Large intestine (tissue), 3 donors: ENCODE data around the gene KLHL40. TPM values are rescaled to one million over a fixed set of nuclear protein-coding genes. Genes with fewer than 3 reads are reported as not detected.

ENCODE experiments used
- DNase-seq, 2 donors: peaks; one replicate each; pipeline versions ENCODE4 v3.0.0 to v3.0.0-alpha.2; 2013
- H3K27ac ChIP-seq: one replicate; pipeline ENCODE4 v1.5.1; 2013; ENCODE audit warnings: low read length
- H3K27me3 ChIP-seq: 2 replicates; pipeline ENCODE4 v1.6.1; 2013; ENCODE audit warnings: low read length; ENCODE audit not compliant: control insufficient read depth, insufficient read depth
- H3K36me3 ChIP-seq: 2 replicates; pipeline ENCODE4 v1.6.1; 2013; ENCODE audit warnings: low read length; ENCODE audit not compliant: control insufficient read depth, insufficient read depth
- H3K4me1 ChIP-seq: one replicate; pipeline ENCODE4 v1.6.1; 2013; ENCODE audit warnings: low read length; ENCODE audit not compliant: control insufficient read depth, insufficient read depth
- H3K4me3 ChIP-seq: one replicate; pipeline ENCODE4 v1.5.1; 2013; ENCODE audit warnings: low read length
- H3K9me3 ChIP-seq: one replicate; pipeline ENCODE4 v1.6.1; 2013; ENCODE audit warnings: mild to moderate bottlenecking, low read depth, low read length, moderate library complexity; ENCODE audit not compliant: control insufficient read depth
- WGBS: methylation state at CpG from one replicate; pipeline ENCODE4 v1.1.5; 2013; ENCODE audit warnings: low lambda C conversion rate; ENCODE audit not compliant: insufficient coverage; 5-methylcytosine and 5-hydroxymethylcytosine counted together
- polyA plus RNA-seq: library from polyadenylated mRNA; unstranded; fragments of 120-200 nt; gene quantifications from one replicate; pipeline ENCODE4 v1.2.1, GENCODE V29; 2013

The KLHL40 gene
- polyA plus RNA-seq, 1 donor = 0.25 TPM

DNA sequence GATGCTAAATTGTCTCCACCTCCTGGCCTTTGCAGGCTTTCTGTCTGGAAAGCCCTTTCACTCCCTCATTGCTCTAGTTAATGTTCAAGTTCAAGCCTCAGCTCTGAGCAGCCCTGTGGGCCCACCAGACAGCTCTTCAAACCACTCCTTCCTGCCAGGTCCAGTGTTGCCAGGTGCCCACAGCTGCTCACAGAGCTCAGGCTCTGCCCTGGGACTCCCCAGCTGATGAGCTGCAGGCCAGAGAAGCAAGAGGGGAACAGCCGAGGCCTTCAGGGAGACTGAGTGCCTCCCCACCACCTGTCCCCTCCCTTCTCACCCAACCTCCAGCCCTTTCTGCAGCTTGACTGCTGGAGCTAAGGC is 33.1 kb upstream of the KLHL40 start:
- Histone ChIP-seq H3K4me3 (no peak overlapping the region), H3K4me1 (peaks cover 30% of the 10 kb centered on the region)
- no CpG with 5 or more reads among the region's 1 CpG for WGBS

DNA sequence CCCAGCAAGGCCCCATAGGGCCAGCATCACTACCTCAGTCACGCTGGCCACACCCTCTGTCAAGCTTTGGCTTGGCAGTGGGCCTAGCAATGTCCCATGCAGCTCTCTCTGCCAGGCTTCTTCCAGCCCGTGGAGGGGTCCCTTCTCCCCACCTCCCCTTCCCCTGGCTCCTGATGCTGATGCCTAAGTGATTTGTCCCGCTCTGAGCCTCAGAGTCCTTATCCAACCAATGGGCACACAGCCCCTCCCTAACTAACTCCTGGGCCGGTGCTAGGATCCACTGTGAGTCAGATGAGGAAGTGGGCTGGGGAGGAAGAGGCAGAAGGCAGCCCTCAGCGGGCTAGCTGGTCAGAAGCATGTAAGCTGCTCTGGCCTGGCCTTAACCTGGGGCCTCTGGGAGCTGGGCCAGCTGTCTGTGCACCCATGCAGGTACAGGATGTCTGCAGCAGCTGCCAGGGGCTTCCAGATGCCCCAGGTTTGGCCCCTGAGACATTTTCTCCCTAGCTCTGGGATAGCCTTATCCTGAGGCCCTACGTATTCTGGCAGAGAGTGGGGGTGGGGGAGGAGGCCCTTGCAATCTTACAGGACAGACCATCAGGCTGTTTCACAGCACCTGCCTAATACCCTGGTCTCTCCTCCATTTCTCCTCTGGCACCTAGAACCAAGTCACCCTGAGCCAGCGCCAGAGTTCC is 32.6 kb upstream of the KLHL40 start:
- WGBS = 100% methylated on average over 1 of the region's 7 CpGs

More for the DNA sequence above, 33.1 kb upstream of the KLHL40 start:
- peaks cover 20% of the 10 kb centered on the region for H3K36me3 ChIP-seq
- H3K27ac ChIP-seq = no peak overlapping the region
- H3K27me3 ChIP-seq = no peaks in the 10 kb centered on the region
- H3K9me3 ChIP-seq = no peaks in the 10 kb centered on the region
- no peak for DNase-seq

DNA sequence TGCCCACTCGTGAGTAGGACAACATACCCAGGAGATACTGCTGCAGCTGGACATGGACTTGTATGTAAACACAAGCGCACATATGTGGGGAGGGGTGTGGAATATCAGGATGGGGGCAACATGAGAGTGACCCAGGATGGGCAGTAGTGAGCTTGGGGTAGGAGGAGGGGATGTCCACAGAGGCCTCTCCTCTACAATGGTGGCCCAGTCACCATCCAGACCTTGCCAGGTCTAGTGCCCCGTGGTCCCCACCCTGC is 32.1 kb upstream of the KLHL40 start:
- WGBS = 80% methylated on average over 1 of the region's 3 CpGs
- Histone ChIP-seq H3K36me3 (peaks cover 10% of the 10 kb centered on the region), H3K4me3 (peak overlapping the region; percentile 81), H3K9me3 (no peaks in the 10 kb centered on the region), H3K4me1 (peaks cover 30% of the 10 kb centered on the region), H3K27me3 (no peaks in the 10 kb centered on the region), H3K27ac (no peak overlapping the region)
- DNase-seq = no peak

More for the DNA sequence above, 32.6 kb upstream of the KLHL40 start:
- DNase-seq = peak in 1 of 2 donors; percentile 25
- Histone ChIP-seq H3K9me3 (no peaks in the 10 kb centered on the region), H3K27ac (no peak overlapping the region), H3K27me3 (no peaks in the 10 kb centered on the region), H3K4me1 (peaks cover 30% of the 10 kb centered on the region), H3K36me3 (peaks cover 14% of the 10 kb centered on the region), H3K4me3 (no peak overlapping the region)

DNA sequence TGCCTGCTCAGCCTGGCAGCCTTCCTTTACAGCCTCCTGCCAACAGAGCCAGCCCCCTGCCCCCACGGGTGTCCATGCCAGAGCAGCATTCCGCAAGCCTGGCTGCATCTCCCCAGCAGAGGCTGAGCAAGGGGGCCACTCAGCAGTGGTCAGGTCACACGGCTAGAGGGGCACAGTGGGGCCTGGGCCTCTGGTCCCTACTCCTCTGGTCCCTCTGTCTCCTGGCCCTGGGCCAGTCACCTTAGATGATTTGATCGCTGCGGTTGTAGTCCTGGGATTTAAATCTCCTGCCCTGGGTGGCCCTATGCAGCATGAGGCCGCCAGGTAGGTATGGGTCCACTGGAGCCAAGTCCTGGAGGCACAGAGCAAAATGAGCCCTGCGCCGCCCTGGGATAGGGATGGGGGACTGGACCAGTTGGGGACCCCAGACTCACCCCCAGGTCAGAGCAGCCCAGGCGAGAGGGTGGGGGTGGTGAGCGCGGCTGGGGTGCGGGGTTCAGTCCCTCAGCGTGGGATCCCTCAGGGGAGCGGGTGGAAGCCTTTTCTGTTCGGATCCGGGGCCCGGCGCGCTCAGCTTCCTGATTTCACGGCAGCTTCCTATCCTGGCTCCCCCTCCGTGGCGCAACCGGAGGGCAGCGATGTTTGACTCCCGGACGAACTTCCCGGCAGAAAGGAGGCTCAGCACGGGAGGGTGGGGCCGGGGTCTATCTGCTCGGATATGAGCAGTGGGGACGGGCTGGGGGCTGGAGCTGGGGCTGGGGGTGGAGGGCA is 31.6 kb upstream of the KLHL40 start, which contains the start of gene ZBTB47:
Gene ZBTB47 (plus strand): TSS at position 138 of the 771 bp plus-strand sequence. CDS start 4,659 bp downstream, outside the sequence.
- no peaks in the 10 kb centered on the region for H3K9me3 ChIP-seq
- no peaks in the 10 kb centered on the region for H3K27me3 ChIP-seq
- DNase-seq = peak in 1 of 2 donors; percentile 48
- peak within 1 kb of the TSS; percentile 81 for H3K4me3 ChIP-seq
- peaks cover 30% of the 10 kb centered on the region for H3K4me1 ChIP-seq
- peak within 1 kb of the TSS; percentile 44 for H3K27ac ChIP-seq
- WGBS = no CpG with 5 or more reads among the region's 31 CpGs
- peaks cover 10% of the 10 kb centered on the region for H3K36me3 ChIP-seq

DNA sequence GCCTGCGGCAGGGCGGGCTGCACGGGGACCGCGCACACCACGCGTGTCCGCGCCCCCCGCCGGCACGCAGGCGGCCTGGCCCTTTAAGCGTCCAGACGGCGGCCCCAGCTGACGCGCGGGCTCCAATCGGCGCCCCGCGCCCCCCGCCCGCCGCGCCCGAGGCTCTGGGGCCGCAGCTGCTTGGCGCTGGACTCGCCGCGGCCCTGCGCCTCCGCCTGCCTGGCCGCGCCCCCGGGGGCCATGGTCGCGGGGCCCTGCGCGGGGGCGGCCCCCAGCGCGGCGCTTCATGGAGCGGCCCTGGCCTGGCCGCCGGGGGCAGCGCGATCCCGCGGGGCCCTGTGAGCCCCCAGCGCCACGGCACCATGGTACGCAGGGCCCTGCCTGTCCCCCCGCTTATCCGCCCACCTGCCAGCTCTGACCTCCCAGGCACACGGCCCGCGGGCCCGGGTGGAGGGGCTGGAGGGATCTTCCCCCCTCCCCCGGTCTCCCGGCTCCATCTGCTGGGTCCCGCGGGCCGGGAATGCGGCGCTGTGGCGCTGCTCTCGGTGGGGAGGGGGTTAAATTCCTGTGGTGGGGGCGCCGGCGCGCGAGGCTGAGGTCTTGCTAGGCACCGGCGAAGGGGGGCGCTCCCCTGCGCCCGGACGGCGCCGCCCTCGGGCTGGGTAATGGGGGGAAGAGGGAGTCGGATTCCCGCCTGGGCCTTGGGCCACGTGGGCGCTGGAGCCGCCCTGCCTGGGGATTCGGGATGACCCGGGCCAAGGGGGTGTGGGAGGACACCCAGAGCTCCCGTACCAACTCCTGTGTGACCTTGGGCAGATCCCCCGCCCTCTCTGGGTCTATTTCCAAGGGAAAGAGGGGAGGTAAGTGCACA is 30.8 kb upstream of the KLHL40 start:
- peak; percentile 44 to 68 for DNase-seq
- H3K27me3 ChIP-seq = no peaks in the 10 kb centered on the region
- H3K27ac ChIP-seq = peak overlapping the region; percentile 44
- peak overlapping the region; percentile 81 for H3K4me3 ChIP-seq
- H3K4me1 ChIP-seq = peaks cover 30% of the 10 kb centered on the region
- H3K9me3 ChIP-seq = no peaks in the 10 kb centered on the region
- peaks cover 12% of the 10 kb centered on the region for H3K36me3 ChIP-seq
- no CpG with 5 or more reads among the region's 94 CpGs for WGBS

DNA sequence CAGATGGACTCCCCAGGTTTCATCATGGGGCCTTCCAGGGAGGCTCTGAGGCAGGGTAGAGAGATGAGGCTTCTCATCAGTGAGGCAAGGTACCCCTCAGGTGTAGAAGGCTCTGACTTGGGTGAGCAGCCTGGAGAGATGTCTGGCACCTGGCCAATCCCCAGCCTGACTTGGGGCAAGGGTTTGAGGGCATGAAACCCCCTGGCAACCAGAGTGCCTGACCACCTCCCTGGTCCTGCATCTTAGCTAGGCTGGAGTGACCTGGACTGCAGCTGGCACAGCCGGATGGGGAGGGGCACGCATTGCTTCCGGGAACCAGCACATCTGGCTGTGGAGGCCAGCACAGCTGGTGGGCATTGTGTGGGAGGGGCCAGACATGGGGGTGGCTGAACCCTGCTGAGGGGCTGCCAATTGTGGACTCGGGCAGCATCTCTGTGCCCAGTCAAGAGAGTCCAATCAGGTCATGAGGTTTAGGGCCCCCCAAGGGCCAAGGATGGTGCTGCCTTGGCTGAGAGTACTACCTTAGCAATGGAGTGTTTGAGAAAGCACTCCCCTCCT is 29.9 kb upstream of the KLHL40 start:
- Histone ChIP-seq H3K27ac (no peak overlapping the region), H3K27me3 (no peaks in the 10 kb centered on the region), H3K4me1 (peaks cover 30% of the 10 kb centered on the region), H3K4me3 (peak overlapping the region; percentile 58), H3K9me3 (no peaks in the 10 kb centered on the region), H3K36me3 (peaks cover 16% of the 10 kb centered on the region)
- WGBS = no CpG with 5 or more reads among the region's 4 CpGs
- DNase-seq = peak in 1 of 2 donors; percentile 40

DNA sequence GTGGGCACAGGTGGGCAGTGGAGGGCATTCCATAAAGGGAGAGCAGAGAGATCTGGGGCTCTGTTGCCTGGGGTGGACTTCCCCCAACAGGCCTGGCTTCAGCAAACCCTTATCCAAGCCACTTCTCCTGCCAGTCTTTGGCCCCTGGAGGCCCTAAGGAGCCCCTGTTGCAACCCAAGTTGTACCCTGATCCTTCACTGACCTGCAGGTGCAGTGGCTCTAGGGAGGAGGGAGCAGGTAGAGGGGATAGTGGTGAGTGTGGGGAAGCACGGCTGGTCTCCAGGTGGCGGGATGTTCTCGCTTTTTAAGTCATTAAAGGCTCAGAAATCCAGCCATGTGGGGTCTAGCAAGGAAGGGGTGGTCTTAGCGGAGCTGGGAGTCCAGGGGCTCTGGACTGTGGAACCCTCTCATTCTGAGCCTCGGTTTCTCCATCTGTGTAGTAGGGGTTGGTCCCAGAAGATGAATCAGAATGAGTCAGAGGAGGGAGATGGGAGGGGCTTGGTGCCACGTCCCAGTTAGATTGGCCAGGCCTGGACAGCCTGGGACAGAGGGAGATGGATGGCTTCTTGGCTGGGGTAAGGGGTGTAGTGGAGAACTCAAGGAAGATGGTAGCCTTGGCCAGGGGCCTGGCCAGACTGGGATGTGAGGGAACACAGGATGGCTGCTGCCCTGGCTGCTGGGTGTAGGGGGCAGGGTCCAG is 29.2 kb upstream of the KLHL40 start:
- Histone ChIP-seq H3K4me3 (no peak overlapping the region), H3K4me1 (peaks cover 30% of the 10 kb centered on the region), H3K27ac (no peak overlapping the region), H3K9me3 (no peaks in the 10 kb centered on the region), H3K27me3 (no peaks in the 10 kb centered on the region), H3K36me3 (peaks cover 19% of the 10 kb centered on the region)
- DNase-seq = peak in 1 of 2 donors; percentile 50
- WGBS = no CpG with 5 or more reads among the region's 6 CpGs

DNA sequence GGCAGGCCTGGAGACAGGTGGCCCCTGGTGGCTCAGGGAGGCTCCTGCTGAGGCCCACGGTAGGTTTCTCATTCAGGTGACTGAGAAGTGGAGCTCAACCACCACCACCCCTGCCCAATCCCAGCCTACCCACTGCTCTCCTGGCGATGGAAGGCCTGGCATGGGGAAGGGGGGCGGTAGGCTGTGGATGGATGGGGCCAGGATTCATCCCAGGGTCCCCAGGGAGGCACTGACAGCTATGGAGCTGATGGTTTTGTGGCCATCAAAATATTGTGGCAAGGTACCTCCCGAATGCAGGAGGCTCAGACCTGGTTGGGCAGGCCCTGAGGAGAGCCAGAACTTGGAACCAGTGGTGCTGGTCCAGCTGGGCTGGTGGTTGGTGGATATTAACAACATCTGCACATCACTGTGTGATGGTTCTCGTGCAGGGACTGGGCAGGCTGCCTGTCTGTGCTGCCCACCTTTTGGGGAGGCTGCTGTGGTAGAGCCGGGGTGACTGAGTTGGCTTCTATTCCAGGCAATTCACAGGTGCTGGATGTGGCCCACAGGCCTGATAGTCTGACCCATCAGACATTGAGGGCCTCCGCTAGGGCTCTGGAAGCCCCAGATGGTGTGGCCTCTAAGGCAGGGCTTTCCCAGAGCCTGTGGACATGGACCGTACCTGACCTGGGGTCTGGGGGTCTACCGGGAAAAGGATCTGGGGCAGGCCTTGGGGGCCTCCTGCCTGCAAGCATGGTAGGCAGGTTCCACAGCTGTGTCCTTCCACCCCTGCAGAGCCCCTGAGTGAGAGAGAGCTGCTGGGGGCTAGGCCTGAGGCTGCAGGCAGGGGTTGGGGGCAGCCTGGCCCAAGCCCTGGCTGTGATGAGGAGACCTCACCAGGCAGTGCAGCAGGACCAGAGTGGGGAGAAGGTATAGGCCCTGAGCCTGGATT is 28.4 kb upstream of the KLHL40 start:
- Histone ChIP-seq H3K9me3 (no peaks in the 10 kb centered on the region), H3K4me1 (peaks cover 30% of the 10 kb centered on the region), H3K4me3 (no peak overlapping the region), H3K27ac (no peak overlapping the region), H3K36me3 (peaks cover 19% of the 10 kb centered on the region), H3K27me3 (no peaks in the 10 kb centered on the region)
- no CpG with 5 or more reads among the region's 9 CpGs for WGBS
- DNase-seq = no peak

DNA sequence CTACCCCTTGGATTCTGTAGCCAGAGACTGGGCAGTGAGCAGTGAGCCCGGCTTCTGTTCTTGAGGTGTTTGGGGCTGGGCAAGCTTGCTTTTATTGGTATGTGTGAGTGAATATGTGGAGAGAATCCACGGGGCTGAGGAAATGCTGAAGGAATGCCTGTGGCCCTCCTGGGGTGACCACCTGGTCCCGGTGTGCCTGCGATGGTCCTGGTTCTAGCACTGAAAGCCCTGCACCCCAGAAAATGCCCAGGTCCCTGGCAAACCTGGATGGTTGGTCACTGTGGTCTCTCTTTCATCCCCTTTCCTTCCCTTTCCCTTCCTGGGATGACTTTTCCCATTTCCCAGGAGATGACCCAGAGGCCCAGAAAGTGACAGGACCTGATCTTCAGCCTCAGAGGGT is 27.7 kb upstream of the KLHL40 start:
- DNase-seq = no peak
- H3K36me3 ChIP-seq = peaks cover 19% of the 10 kb centered on the region
- no peak overlapping the region for H3K4me3 ChIP-seq
- H3K9me3 ChIP-seq = no peaks in the 10 kb centered on the region
- H3K27ac ChIP-seq = no peak overlapping the region
- peaks cover 24% of the 10 kb centered on the region for H3K4me1 ChIP-seq
- WGBS = no CpG with 5 or more reads among the region's 4 CpGs
- H3K27me3 ChIP-seq = no peaks in the 10 kb centered on the region
